DND-41 (cell line): ENCODE data around the gene TRIM58.

Experiments
- CTCF ChIP-seq: IDR thresholded peaks from 2 replicates; pipeline ENCODE4 v1.5.1; 2012; ENCODE audit warnings: borderline replicate concordance, low read length, moderate library complexity, mild to moderate bottlenecking; ENCODE audit not compliant: poor library complexity, severe bottlenecking; ENCODE audit errors: extremely low read depth
- EZH2 ChIP-seq: IDR thresholded peaks from 3 replicates; pipeline ENCODE4 v1.6.1; 2012; ENCODE audit warnings: borderline replicate concordance, low read depth, mild to moderate bottlenecking, moderate library complexity, low read length, inconsistent platforms; ENCODE audit not compliant: severe bottlenecking

- TF ChIP-seq CTCF (no peak), EZH2 (no peak)
These were observed 1.1 kb upstream of the TRIM58 start for GRCh38 chr1:247855911-247856310.
